ENCODE results near the gene GAB2. TPM values are rescaled to one million over a fixed set of nuclear protein-coding genes. Genes with fewer than 3 reads are reported as not detected.

GAB2 gene
- total and polyA plus RNA-seq, 2 of the 13 experiments (the other 11 are each of a cell fraction or from before 2014, with no cell fraction given): 4.1 to 8.6 TPM

- TF ChIP-seq ZNF430 (CRISPR knock-in tag; IDR thresholded peaks at IDR 0.05): 0 out of 2 replicates have a peak, but pooled peaks have one; percentile 42
- TF ChIP-seq ZMAT5 (CRISPR knock-in tag; IDR thresholded peaks at IDR 0.05; ENCODE audit: borderline replicate concordance, low read depth): no peak
- TF ChIP-seq ZNF280B (CRISPR knock-in tag; IDR thresholded peaks at IDR 0.05; ENCODE audit: borderline replicate concordance): no peak
- peak; percentile 41; the same call in 1 of the 2 replicates for TF ChIP-seq ZFY (CRISPR knock-in tag; IDR thresholded peaks at IDR 0.05)
- TF ChIP-seq HDAC1 (CRISPR knock-in tag; IDR thresholded peaks at IDR 0.05): peak; percentile 51; the same call in 1 of the 2 replicates
- no peak for TF ChIP-seq SMARCC2 (IDR thresholded peaks at IDR 0.05)
- TF ChIP-seq ZNF333 (CRISPR knock-in tag; IDR thresholded peaks at IDR 0.05; ENCODE audit: borderline replicate concordance): peak; percentile 2; the same call in 1 of the 2 replicates
- TF ChIP-seq SP5 (CRISPR knock-in tag; IDR thresholded peaks at IDR 0.05; ENCODE audit: borderline replicate concordance, low read depth): no peak
- no peak for TF ChIP-seq STAG1 (CRISPR knock-in tag; IDR thresholded peaks at IDR 0.05)
- peak; percentile 39 to 64; a peak in 3 of 4 replicates for TF ChIP-seq POLR2A (IDR thresholded peaks at IDR 0.05; ENCODE audit: insufficient read depth in 1 of 2, low read depth in 2 of 2, low read length in 2 of 2)
- no peak for TF ChIP-seq TBL1XR1 (IDR thresholded peaks at IDR 0.05; ENCODE audit: borderline replicate concordance, low read length, partially characterized antibody)
- no peak for TF ChIP-seq LRRFIP1 (CRISPR knock-in tag; conservative IDR thresholded peaks at IDR 0.05)
- TF ChIP-seq GMEB1 (CRISPR knock-in tag; IDR thresholded peaks at IDR 0.05; ENCODE audit: borderline replicate concordance): peak; percentile 50; the same call in 1 of the 2 replicates
- no peak for TF ChIP-seq PHB2 (IDR thresholded peaks at IDR 0.05; ENCODE audit: partially characterized antibody)
- no peak for TF ChIP-seq FIP1L1 (IDR thresholded peaks at IDR 0.05; ENCODE audit: borderline replicate concordance, insufficient read depth, low read depth, low read length)
- no peak for TF ChIP-seq ZNF142 (CRISPR knock-in tag; IDR thresholded peaks at IDR 0.05)
Observed at GRCh38 chr11:78416285-78417174, 1.1 kb downstream of the GAB2 start (continued).
